NCI-H1105 treated with DMSO at 0.1 percent for 48 hours (cell line): ENCODE results near the gene LARGE1.

Source experiments
- DNase-seq: peaks from one replicate; lab custom pipeline; 2025; lab: John Stamatoyannopoulos, UW

LARGE1 gene

GRCh38 chr22:33561149-33561807 lies 359.0 kb downstream of the LARGE1 start:
- no peak for DNase-seq

- no peak for DNase-seq
Observed at GRCh38 chr22:33557836-33558235, 362.4 kb downstream of the LARGE1 start.

GRCh38 chr22:33555814-33556522 lies 364.3 kb downstream of the LARGE1 start:
- no peak for DNase-seq

- DNase-seq, result no peak
Observed at GRCh38 chr22:33553493-33553892, 366.8 kb downstream of the LARGE1 start.

- no peak for DNase-seq
Observed at GRCh38 chr22:33544707-33545106, 375.6 kb downstream of the LARGE1 start.

GRCh38 chr22:33542722-33543121 lies 377.6 kb downstream of the LARGE1 start:
- DNase-seq, result no peak

- DNase-seq, result no peak
Observed at GRCh38 chr22:33542153-33542552, 378.1 kb downstream of the LARGE1 start.

GRCh38 chr22:33539902-33540751 lies 380.1 kb downstream of the LARGE1 start:
- DNase-seq, result no peak

GRCh38 chr22:33539202-33539901 lies 380.9 kb downstream of the LARGE1 start:
- no peak for DNase-seq

- DNase-seq, result no peak
Observed at GRCh38 chr22:33538277-33538885, 381.9 kb downstream of the LARGE1 start.

GRCh38 chr22:33537059-33537458 lies 383.2 kb downstream of the LARGE1 start:
- DNase-seq, result no peak

- no peak for DNase-seq
Observed at GRCh38 chr22:33535937-33536875, 384.1 kb downstream of the LARGE1 start.

- no peak for DNase-seq
Observed at GRCh38 chr22:33529424-33530113, 390.7 kb downstream of the LARGE1 start.

- DNase-seq, result no peak
Observed at GRCh38 chr22:33528183-33528582, 392.1 kb downstream of the LARGE1 start.

- DNase-seq, result no peak
Observed at GRCh38 chr22:33526434-33527107, 393.7 kb downstream of the LARGE1 start.

- DNase-seq, result no peak
Observed at GRCh38 chr22:33524511-33525260, 395.6 kb downstream of the LARGE1 start.

GRCh38 chr22:33521879-33522665 lies 398.2 kb downstream of the LARGE1 start:
- DNase-seq, result no peak
